Ammon's horn (tissue), 1 donor: Measurements from ENCODE around the gene L3MBTL3.

Experiments used
- DNase-seq: peaks from one replicate; pipeline ENCODE4 v3.0.0-alpha.2; 2016; ENCODE audit warnings: low spot score

L3MBTL3 gene

GRCh38 chr6:130018292-130018743 lies at the start of gene L3MBTL3:
Gene L3MBTL3 (plus strand): TSS chr6:130018581. CDS start chr6:130042700, 24,119 bp downstream.
- DNase-seq: peak; percentile 89

GRCh38 chr6:129969064-129969463 lies 49.3 kb upstream of the L3MBTL3 start:
- no peak for DNase-seq

- DNase-seq: no peak
Observed at GRCh38 chr6:129976110-129976509, 42.3 kb upstream of the L3MBTL3 start.

- no peak for DNase-seq
Observed at GRCh38 chr6:129978148-129978916, 40.0 kb upstream of the L3MBTL3 start.

- no peak for DNase-seq
Observed at GRCh38 chr6:129980821-129981220, 37.6 kb upstream of the L3MBTL3 start.

- DNase-seq: no peak
Observed at GRCh38 chr6:129981598-129981997, 36.8 kb upstream of the L3MBTL3 start.

- DNase-seq: no peak
Observed at GRCh38 chr6:129989396-129989795, 29.0 kb upstream of the L3MBTL3 start.

- DNase-seq: no peak
Observed at GRCh38 chr6:129992881-129993280, 25.5 kb upstream of the L3MBTL3 start.

GRCh38 chr6:129994410-129994809 lies 24.0 kb upstream of the L3MBTL3 start:
- no peak for DNase-seq

- DNase-seq: no peak
Observed at GRCh38 chr6:129996387-129996786, 22.0 kb upstream of the L3MBTL3 start.

- DNase-seq: no peak
Observed at GRCh38 chr6:130000526-130001421, 17.6 kb upstream of the L3MBTL3 start.

- DNase-seq: no peak
Observed at GRCh38 chr6:130008236-130008873, 10.0 kb upstream of the L3MBTL3 start.

GRCh38 chr6:130009146-130009545 lies 9.2 kb upstream of the L3MBTL3 start:
- DNase-seq: no peak

- DNase-seq: no peak
Observed at GRCh38 chr6:130010387-130010786, 8.0 kb upstream of the L3MBTL3 start.

GRCh38 chr6:130012728-130013127 lies 5.7 kb upstream of the L3MBTL3 start:
- no peak for DNase-seq

- DNase-seq: no peak
Observed at GRCh38 chr6:130018744-130019325, 454 bp downstream of the L3MBTL3 start.

GRCh38 chr6:130019326-130020072 lies 1.1 kb downstream of the L3MBTL3 start:
- DNase-seq: peak; percentile 40

- no peak for DNase-seq
Observed at GRCh38 chr6:130020073-130020906, 1.9 kb downstream of the L3MBTL3 start.

- peak; percentile 92 for DNase-seq
Observed at GRCh38 chr6:130020907-130021629, 2.7 kb downstream of the L3MBTL3 start.

GRCh38 chr6:130026859-130027258 lies 8.5 kb downstream of the L3MBTL3 start:
- DNase-seq: no peak
